Left renal cortex interstitium (tissue), 4 donors: Measurements from ENCODE around the gene MOGAT3. TPM values are rescaled to one million over a fixed set of nuclear protein-coding genes. Genes with fewer than 3 reads are reported as not detected.

Source experiments
- DNase-seq, 4 donors: peaks; one replicate each; pipeline ENCODE4 v3.0.0-alpha.2; 2013; ENCODE audit warnings: low read depth in 4 of 4, low spot score in 2 of 4, missing footprints in 1 of 4
- polyA plus RNA-seq, 4 donors: library from polyadenylated mRNA; unstranded; fragments of 120-200 nt; gene quantifications; one replicate each; pipeline ENCODE4 v1.2.1, GENCODE V29; 2013; ENCODE audit not compliant: insufficient read length in 4 of 4

Gene MOGAT3
- polyA plus RNA-seq, 4 donors, result 0.27 to 1.2 (median 0.82) TPM

DNA sequence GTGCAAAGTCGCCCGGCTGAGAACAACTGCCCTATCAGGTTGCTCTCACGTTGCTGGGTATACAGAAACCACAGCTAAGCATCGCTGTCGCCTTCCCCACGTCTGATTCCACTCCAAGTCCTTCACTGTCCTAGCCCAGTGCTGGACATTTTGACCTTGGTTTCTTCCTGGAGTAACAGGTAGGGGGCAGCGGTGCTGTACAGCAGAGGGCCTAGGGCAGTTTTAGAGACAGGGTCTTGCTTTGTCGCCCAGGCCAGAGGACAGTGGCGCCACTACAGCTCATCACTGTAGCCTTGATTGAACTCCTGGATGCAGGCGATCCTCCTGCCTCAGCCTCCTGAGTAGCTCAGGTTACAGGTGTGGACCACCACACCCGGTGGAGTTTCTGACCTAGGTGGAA is 34.2 kb upstream of the MOGAT3 start:
- no peak for DNase-seq

- DNase-seq, result no peak
These were observed 33.8 kb upstream of the MOGAT3 start for GRCh38 chr7:101234636-101235035.

GRCh38 chr7:101233907-101234547 is 33.2 kb upstream of the MOGAT3 start:
- no peak for DNase-seq

DNA sequence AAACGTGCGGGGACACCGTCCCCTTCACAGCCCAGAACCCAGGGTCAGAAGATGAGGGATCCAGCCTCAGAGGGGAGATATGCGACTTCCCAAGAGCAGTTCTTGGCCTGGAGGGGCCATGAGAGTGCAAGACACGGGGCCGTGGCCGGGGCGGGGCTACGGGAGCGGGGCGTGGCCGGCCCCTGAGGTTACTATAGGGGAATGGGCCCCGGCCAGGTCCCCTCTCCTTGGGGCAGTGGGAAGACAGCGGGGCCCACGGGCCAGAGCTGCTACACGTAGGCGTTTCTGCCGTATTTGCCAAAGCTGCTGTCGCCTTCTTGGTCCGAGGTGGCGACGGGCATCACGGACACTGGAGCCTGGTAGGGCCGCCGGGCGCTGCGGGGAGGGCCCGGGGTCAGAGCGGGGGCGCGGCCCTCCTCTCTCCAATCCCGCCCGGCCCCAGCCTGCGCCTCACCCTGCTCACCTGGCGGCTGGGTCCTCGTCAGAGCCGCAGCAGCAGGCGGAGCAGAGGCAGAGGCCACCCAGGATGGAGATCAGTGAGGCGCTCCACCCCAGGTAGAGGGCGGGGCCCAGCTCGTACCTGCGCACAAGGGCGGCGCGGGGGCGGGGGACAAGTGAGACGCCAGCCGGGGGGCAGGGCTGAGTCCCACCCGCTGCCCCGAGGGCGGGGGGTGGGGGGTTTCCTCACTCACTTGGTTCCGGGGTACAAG is 31.5 kb upstream of the MOGAT3 start:
- no peak for DNase-seq

GRCh38 chr7:101231644-101232043 is 30.8 kb upstream of the MOGAT3 start:
- DNase-seq, result no peak

DNA sequence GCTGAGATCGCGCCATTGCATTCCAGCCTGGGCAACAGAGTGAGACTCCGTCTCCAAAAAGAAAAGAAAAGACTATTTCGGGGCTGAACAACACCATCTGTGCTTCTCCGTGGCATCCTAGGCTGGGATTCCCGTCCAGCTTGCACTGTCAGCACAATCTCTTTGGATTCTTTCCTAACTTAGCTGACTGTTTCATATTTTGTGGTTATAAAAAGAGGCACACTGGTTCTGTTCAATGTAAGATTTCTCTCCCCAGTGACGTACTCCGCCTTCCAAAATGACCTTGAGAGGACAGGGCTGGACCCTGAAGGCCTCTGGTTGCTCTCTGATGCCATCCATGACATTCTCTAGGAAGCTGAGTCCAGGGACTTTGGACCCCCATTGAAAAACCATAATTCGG is 25.9 kb upstream of the MOGAT3 start:
- DNase-seq, result no peak

GRCh38 chr7:101225650-101226049 is 24.8 kb upstream of the MOGAT3 start:
- DNase-seq, result no peak

GRCh38 chr7:101223528-101223927 is 22.7 kb upstream of the MOGAT3 start:
- no peak for DNase-seq

GRCh38 chr7:101222275-101222830 is 21.5 kb upstream of the MOGAT3 start:
- no peak for DNase-seq

DNA sequence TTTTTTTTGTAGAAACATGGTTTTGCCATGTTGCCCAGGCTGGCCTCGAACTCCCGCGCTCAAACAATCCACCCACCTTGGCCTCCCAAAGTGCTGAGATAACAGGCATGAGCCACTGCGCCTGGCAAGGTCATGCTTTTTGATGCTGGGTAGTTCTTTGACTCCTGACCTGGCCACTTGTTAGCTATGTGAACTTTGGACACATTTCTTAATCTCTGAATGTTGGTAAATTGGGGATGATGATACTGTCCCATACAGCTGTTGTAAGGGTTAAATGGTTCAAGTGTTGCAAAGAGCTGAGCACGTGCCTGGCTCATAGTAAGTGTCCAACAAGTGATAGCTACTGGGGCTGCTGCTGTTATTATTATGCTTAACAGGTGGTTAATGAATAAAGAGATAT is 19.5 kb upstream of the MOGAT3 start:
- DNase-seq, result no peak

GRCh38 chr7:101218236-101219125 is 17.6 kb upstream of the MOGAT3 start:
- no peak for DNase-seq

DNA sequence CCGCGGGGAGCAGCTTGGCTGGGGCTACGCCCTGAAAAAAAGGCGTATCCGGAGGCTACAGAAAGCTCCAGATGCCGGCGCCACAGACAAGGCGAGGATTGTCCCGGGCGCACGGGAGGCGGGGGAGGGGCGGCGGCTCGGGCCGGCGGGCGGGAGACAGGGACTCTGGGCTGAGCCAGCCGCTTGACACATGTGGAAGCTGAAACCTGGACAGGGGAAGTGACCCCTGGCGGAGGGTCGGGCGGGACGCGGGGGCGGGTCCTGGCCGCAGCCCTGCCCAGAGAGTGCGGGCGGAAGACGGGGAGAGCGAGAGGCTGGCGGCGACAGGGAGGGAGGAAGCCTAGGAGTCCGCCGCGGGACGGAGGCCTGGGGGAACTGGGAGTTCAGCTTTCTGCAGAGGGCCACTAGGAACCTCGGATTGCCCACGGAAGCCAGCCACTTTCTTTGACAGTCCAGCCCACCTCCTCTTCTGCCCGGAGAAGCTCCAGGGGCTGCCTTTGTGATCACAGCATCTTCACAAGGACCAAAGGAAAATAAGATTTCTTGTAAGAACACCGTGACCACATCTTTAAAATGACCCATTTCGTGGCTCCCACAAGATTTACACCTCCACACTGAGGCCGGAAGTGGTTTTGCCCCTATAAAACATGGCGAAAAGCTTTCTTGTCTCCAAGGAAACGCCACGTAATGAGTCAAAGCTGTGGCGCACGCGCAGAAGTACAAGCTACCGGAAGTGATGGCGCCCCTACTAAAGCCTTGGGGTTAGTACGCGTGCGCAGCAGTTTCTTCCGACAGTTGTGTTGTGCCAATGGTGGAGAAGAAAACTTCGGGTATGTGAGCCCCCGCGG is 16.8 kb upstream of the MOGAT3 start, which contains the start of the genes PLOD3 and ZNHIT1:
TSS of gene PLOD3 (minus strand) at position 194 of the 848 bp plus-strand sequence. CDS start 307 bp downstream, outside the sequence.
TSS of gene ZNHIT1 (plus strand) at position 778 of the 848 bp plus-strand sequence. CDS start at position 809, 31 bp downstream.
- DNase-seq, result peak; percentile 95 to 100 (median 97)

GRCh38 chr7:101216860-101217387 is 16.1 kb upstream of the MOGAT3 start:
- no peak for DNase-seq

DNA sequence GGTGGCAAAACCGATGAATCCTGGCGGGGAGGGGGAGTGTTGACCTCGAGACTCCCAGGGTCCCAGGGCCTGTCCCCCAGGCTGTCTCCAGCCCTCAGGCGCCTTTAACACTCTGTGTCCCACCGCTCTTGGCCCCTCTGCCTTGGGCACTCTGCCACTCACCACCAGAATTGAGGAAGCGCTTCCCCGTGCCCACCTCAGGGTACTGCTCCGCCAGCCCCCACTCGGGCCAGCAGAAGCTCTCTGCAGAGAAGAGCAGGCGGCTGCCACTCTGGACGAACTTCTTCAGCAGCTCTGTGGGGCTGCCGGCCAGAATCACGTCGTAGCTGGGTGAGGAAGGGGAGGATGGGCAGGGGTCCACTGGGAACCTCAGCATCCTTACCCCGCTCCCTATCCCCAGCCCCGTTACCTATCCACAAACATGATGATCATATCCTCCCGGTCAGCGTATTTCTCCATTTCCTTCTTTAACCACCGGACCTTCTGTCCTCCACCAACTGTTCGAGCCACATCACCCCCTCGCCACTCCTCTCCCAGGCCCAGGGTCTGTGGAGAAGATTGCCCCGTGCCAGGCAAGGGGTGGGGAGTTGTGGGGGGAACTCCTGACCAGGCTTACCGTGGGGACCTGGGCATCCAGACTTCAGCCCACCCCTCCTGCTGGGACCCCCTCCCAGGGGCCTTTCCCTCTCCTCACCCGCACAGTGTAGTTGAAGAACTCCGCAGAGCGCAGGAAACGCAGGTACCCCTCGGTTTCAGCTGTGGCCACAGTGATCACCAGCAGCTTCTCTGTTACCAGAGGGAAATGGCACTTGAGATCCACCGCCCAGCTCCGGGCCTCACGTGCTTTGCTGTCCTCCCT is 15.4 kb upstream of the MOGAT3 start:
- DNase-seq, result no peak

DNA sequence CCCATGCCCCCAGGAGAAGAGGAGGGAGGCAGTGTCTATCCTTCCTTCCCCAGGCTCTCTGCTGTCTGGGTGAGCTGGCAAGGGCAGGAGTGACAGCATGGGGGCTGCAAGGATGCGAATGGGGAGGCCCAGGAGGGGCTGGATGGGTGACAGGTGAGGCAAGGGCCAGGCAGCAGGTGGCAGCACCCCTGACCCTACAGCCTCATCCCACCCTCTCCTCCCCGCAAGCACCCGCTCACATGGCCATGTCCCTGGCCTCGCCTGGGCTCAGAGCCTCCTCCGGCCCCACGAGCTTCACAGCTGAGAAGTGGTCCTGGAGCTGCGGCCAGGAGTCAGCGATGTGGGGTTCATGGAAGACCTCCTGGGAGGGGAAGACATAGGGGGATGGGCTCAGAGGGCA is 11.2 kb upstream of the MOGAT3 start:
- DNase-seq, result no peak

GRCh38 chr7:101211501-101211900 is 10.7 kb upstream of the MOGAT3 start:
- DNase-seq, result no peak

- no peak for DNase-seq
These were observed 9.3 kb upstream of the MOGAT3 start for GRCh38 chr7:101210143-101210542.

DNA sequence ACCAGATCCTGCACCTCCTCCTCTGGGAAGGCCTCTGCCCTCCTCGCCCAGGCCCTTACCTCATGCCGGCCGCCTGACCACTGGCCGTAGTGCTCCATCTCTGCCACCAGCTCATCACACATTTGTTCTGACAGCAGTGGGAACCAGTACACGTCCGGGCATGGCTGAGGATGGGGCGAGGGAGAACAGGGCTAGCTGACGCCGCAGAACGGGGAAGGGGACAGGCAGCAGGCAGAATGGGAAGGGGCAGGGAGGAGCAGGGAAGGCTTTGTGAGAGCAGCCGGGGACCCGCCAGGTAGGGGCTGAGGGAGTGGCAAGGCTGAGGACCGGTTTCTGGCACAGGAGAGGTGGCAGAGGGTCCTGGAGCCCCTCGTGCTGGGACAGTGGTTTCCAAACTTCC is 8.0 kb upstream of the MOGAT3 start:
- no peak for DNase-seq

DNA sequence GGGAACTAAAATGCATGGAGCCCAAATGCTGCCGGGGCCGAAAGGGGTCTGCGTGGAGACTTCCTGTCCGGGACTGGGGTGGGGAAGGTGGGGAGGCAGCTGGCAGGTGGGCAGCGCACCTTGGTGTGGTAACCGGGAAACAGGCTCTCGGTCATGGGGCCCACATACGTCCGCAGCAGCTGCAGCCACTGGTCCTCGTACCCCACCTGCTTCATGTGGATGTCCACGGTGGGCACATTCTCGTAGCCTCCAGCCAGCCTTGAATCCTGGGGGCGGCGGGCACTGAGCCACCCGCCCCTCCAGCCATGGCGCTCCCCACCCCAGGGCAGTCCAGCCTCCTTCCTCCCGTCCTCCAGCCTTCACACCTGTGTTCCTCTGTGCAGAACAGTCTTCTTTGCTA is 6.6 kb upstream of the MOGAT3 start:
- DNase-seq, result no peak
